HG03064 (cell line): ENCODE data around the gene GUCD1.

Experiments used
- ATAC-seq: cut with Tn5 transposase; IDR thresholded peaks from one replicate; pipeline ENCODE4 v1.9.1; 2021; ENCODE audit warnings: low read depth; ENCODE audit not compliant: unreplicated experiment

The GUCD1 gene

DNA sequence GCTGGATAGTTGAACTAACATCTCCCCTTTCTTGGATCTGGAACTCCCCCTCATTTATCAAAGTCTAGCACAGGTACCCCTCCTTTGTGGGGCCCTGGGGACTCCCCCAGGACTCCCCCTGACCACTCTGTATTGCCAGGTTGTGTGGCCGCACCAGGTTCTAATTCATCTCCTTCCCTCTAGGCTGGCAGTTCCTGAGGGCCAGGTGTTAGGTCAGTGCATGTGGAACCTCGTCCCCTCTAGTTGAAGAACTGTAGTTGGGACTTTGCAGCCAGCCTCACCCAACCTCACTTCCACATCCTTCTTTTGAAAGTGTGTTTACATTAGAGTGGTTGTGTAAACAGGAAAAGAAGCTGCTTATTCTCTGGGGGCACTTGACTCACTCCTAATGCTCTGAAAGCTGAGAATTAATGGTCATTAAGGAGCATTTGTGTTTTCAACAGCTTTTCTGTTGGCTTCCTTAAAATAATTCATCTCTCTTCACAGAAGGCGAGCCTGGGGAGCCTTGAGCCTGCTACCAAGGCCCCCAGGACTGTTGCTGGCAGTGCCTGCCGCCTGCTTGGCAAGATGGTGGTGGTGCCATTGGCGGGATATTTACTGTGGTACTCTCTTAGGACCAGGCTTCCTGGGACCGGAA is 48.0 kb downstream of the GUCD1 start:
- no peak for ATAC-seq

DNA sequence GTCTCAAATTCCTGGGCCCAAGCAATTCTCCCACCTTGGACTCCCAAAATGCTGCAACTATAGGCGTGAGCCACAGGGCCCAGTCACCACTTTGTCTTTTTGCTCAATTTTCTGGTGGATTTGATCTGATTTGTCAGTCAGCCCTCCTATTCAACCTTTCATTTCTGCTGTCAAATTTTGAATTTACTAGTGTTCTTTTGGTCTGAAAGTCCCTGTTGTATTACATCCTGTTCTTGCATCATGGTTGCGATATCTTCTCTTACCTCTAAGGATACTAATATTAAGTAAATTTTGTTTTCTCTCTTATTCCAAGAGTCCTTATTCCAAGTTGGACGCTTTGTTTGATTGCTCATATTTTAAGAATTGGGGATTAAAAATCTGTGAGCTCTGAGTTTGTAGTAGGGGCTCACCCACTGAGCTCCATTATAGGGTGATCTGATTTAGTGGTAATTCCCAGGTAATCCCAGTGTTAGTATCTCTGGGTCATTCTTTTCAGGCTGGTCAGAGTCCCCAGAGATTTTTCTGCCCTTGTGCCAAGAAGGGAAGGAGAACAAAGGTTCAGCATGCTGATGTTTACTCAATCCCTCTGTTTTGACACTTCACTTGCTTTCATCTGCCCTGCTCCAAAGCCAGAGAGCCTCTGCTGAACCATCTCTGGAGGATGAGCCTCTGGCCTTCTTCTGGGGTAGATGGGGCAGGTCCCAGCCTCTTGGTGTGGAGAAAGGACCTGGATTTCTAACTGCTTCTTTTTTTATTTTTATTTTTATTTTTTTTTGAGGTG is 49.8 kb downstream of the GUCD1 start:
- ATAC-seq, result no peak

DNA sequence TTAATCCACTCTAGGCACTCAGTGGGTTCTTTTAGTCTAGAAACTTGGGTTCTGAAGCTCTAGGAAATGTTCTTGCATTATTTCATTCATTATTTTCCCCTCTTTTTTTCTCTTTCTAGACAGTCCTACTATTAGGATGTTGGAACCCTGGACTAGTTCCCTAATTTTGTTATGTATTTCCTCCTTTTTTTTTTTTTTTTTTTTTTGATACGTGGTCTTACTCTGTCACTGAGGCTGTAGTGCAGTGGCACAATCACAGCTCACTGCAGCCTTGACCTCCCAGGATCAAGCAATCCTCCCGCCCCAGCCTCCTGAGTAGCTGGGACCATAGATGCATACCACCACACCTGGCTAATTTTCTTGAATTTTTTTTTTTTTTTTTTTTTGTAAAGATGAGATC is 50.4 kb downstream of the GUCD1 start:
- no peak for ATAC-seq

DNA sequence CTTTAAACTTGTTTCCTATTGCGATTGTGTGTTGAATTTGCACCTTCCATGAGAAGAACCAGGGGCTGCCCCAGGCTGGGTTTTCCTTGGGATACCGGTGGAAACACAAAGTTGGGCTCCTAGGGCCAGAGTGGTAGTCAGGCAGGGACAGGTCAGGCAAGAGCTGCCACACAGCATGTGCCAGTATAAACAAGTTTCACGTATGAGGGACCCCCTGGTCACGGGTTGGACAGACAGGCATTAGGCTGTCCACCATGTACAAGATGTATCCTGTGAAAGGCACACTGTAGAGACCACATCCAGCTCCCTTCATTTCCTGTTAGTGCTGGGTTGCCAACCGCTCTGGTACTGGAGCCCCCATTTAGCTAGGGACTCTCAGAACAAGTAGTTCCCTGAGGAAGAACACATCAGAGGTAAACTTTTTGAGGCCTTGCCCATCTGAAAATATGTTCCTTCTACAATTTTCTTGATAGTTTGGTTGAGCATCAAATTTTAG is 51.0 kb downstream of the GUCD1 start:
- no peak for ATAC-seq

DNA sequence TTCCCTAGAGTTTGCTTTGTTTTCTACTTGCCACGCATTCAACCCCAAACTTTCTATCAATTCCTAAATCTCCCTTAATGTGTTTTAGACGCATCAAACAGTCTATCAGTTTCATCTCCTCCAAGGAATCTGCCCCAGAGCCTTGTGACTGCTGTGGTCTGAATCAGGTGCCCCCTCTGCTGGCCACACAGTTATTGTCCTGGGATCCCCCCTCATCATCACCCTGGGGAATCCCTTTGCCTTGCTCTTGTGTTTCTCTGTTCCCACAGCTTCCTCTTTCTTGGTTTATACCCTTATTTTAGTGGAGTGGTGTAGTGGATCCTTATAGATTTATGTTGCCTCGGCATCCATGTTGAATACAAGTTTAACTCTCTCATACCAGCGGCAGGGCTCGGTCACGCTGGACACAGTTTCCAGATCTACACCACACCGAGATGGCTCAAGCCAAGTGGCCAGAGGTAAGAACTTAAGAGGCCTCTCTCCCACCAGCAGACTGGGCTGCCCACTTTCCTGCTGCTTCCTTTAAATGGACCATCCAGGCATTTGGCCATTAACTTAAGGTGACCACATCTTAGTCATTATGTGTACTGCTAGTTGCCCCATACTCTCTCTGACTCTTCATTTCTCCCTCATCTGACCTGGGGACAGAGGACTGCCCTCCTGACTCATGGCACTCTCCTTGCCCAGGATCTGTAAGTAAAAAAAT is 51.6 kb downstream of the GUCD1 start:
- ATAC-seq, result no peak

DNA sequence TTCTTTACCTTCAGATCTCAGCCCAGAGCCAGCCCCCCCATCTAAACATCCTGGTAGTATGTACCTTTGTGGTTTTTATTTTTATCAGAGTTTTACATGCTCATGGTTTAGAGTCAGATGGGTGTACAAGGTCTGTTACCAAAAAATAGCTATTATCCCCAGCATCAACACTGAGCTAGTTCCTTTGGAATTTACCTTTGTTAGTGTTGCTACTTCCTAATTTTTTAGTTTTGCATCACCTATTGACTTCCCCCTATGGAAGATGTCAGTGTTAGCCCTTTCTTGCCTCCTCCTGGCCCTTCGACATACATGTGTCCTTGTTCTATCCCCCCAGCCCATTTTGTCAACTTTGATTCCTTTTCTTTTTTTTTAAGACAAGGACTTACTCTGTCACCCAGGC is 52.4 kb downstream of the GUCD1 start:
- no peak for ATAC-seq

DNA sequence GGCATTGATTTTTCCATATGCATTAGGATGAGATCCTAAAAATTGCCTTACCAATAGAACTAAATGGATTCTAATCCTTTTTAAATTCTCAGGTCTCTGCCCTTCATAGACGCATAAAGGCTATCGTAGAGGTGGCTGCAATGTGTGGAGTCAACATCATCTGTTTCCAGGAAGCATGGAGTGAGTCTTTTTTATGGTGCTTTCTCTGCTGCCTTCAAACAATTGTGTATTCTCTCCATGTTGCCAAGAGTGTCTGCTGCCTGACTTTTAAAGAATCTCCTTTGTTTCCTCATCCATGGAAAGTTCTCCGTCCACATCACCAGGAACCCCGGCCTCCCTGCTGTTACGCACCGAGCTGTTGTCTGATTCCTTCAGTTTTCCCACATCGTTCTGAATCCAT is 52.9 kb downstream of the GUCD1 start:
- no peak for ATAC-seq

DNA sequence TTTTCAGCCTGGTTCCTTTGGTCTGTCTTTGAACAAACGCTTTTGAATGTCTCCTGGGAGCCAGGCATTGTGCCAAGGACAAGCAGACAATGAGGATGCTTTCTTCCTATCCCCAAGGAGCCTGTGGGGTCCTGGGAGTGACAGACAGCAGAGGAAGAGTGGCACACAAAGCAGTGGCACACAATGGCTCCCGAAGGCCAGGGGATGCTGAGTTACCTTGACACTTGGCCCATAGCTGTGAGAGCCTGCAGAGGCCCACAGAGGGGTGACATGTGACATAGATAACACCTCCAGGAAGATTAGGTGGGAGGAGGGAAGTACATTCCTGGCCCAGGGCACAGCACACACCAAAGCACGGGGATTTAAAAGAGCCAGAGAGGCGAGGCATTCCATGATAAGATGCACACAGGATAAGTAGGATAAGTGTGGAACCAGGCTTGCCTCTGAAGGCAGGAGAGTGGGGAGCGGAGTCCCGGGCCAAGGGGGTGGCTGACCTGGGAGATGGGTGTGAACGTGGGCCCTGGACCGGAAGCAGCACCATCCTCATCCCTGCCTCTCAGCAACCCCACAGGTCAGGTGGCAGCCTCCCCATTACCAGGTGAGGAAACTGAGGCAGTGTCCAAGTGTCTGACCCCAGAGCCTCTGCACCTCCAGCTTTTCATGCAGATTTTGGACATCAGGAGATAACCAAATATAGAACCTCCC is 53.5 kb downstream of the GUCD1 start:
- ATAC-seq, result no peak

DNA sequence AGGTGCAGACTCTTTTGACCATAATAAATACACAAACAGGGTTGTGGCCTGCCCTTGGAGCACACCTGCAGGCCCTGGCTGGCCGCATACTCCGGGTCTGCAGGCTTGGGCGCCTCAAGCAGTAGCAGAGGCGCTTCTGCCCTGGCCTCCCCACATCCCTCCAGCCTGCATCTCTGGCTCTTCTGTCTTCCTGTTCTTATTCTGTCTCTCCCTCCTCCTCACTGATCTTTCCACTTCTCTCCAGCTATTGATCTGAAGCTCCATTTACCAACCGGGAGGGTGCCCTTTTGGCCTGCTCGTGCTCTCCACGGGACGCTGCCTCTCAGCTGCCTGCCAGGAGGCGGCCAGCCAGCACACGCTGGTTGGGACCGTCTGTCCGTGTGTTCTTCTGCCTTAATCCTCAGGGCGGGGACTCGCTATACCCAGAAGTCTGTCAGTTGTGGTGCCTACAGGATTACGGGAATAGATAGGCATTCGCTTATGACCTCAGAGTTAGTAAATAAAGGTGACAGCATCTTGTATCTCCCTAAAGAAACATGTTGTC is 54.6 kb downstream of the GUCD1 start:
- no peak for ATAC-seq

DNA sequence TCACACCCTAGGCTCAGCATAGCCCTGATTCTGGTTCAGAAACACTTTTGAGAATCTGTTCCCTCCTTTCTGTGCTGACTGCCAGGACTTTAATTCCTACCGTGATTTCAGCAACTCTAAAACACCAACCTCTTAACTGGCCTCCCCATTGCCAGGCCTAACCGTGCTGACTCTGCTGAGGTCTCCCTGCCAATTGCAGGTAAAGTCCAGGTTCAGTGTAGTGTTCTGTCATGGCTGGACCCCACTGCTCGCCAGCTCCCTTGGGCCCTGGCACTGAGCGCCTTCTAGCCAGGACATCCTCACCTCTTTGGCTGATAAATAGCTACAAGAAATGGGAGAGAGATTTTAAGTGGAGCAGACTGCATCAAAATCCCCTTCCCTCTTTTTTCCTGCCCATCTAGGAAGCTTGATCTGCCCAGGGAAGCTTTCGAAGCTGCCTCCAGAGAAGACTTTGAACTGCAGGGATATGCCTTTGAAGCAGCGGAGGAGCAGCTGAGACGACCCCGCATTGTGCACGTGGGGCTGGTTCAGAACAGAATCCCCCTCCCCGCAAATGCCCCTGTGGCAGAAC is 55.1 kb downstream of the GUCD1 start:
- ATAC-seq, result no peak

DNA sequence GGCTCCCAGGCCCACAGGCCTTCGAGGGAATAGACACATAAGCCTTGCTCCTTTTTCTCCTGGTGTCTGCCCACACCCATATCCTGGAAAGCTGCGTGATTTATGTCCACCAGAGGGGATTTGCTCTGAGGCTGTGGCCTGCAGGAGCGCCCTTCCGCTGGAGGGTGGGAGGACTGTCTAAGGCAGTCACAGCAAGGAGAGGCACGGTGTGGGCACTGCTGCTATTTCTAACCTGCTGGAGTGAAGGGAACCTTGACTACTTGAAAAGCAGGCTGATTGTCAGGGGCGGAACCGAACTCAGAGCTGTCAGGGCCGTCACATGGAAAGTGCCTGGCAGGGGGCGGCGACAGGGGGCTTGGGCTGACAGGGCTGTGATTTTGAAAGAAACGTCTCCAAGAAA is 56.1 kb downstream of the GUCD1 start:
- ATAC-seq, result no peak

DNA sequence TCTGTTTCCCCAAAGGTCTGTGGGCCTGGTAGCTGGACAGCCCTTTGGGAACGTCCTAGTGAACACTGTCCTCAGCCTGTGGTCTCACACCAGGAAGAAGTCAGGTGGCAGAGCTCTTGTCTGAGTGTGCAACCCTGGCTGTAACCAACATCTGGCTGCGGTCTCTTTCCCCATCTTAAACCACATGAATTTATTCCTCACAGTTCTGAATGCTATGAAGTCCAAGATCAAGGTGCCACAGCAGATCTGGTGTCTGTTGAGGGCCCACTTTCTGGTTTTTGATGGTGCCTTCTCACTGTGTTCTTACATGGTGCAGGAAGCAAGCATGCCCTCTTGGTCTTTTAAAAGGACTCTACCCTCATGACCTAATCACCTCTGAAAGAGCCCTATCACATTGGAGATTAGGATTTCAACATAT is 57.1 kb downstream of the GUCD1 start:
- no peak for ATAC-seq

DNA sequence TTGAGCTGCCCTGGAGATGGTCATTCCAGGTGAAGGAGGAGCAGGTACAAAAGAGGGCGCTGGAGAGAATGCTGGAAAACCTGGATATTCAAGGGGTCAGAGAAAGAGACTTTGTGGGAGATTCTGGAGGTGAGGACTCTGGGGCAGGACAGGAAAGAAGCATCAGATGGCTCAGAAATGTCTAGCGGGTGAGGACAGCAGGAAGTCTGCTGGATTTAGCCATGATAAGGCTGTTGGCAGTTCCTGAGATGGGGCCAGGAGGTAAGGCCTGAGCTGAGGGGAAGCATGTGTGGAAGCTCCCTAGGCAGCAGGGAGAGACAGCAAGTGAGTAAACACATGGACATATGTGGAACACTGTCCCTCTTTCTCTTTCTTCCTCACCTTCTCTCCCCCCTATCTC is 58.3 kb downstream of the GUCD1 start:
- no peak for ATAC-seq

DNA sequence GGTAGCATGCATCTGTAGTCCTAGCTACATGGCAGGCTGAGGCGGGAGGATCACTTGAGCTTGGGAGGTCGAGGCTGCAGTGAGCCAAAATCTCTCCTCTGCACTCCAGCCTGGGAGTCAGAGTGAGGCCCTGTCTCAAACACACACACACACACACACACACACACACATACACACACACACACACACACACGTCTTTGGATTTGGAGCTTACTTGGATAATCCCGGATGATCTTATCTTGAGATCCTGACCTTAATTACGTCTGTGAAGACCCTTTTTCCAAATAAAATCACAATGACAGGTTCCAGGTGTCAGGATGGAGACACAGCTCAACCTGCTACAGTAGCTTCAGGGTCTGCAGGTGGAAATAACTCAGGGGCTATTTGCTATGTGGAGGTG is 58.7 kb downstream of the GUCD1 start:
- ATAC-seq, result no peak

DNA sequence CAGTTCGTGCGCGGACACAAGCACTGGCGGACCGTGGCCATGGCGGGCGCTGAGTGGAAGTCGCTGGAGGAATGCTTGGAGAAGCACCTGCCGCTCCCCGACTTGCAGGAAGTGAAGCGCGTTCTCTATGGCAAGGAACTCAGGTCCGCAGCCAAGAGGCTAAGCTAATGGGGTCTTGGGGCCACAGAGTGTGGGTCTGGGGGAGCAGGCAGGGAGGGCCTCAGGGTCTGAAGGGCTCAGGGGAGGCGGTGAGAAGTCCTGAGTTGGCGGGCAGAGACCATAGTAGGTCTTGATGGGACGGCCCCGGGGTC is 59.6 kb downstream of the GUCD1 start:
- ATAC-seq, result no peak

DNA sequence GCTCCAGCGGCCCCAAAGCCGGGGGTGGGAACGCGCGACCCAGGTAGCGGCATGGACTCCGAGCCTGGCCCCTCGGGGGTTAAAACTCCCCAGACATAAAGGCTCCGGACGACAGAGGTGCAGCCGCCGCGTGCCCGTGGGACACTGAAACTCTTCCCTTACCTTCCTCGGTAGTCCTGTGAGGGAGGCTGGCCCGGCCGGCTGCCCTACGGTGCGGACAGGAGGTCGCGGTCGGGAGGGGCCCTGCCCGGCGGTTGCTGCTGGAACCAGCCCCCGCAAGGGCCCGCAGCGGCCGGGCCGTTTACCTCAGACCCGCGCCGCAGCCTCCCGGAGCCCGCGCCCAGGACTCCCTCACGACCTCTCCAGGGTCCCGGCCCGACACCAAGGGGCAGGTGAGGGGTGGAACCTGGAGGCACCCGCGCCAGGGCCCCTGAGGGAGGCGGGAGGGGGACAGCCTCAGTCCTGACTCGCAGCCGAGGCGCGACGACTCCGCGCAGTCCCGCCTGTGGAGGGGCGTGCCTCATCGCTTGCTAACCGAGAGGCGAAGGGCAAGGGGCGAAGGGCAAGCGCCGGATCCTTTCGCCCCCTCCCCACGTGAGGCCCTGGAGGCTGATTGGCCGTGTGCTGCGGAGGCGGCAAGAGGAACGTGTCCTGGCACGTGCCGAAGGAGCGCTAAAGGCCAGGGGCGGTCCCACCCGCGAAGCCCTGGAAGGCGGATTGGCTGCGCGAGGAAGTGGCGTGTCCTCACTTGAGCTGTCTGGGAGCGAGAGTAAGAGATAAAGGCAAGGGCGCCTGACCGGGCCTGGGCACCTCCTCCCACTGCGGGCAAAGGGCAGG is 60.2 kb downstream of the GUCD1 start, which contains the start of gene UPB1:
UPB1 (plus strand) TSS at position 805 of the 837 bp plus-strand sequence. CDS start 72 bp downstream, outside the sequence.
- ATAC-seq, result no peak

DNA sequence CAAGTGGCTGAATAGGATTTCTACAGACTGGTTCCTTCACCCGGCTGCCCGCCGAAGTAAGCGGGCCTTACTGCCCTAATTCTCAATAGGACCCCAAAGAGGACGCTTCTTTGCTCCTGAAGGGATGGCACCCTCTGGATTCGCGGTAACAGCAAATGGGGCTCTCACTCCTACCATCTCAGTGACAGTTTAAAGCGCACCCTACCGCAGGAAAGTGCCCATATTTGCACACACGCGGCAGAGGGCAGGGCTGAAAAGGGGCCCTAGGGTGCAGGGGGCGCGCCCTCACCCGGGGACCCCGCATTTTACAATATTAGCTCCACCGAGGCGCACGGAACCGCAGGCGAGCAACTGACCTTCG is 60.8 kb downstream of the GUCD1 start:
- no peak for ATAC-seq

DNA sequence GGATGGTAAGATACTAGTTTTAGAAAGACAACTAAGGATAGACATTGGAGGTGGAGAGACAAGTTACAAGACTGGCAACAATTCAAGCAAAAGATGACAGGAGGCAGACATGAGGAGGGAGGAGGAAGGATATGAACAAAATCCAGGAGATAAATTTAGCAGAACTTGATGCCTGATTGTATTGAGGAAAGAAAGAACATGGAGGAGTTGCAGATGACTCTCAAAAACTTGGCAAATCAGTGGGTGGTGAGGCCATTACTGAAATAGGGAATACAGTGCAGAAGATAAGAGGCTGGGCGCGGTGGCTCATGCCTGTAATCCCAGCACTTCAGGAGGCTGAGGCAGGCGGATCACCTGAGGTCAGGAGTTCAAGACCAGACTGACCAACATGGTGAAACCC is 62.5 kb downstream of the GUCD1 start:
- ATAC-seq, result no peak
